ENCODE data around the gene GPS1.

GRCh38 chr17:82073446-82073845, 21.7 kb downstream of the GPS1 start:
- TF ChIP-seq RARB (CRISPR knock-in tag; IDR thresholded peaks at IDR 0.05) (no peak), CREB5 (CRISPR knock-in tag; IDR thresholded peaks at IDR 0.05; ENCODE audit: low read depth) (no peak), PATZ1 (CRISPR knock-in tag; IDR thresholded peaks at IDR 0.05; ENCODE audit: borderline replicate concordance) (no peak), ZFP30 (CRISPR knock-in tag; IDR thresholded peaks at IDR 0.05) (no peak), ZNF565 (CRISPR knock-in tag; conservative IDR thresholded peaks at IDR 0.05; ENCODE audit: low read depth) (no peak), ISL1 (CRISPR knock-in tag; IDR thresholded peaks at IDR 0.05) (no peak), SNAI2 (CRISPR knock-in tag; IDR thresholded peaks at IDR 0.05) (no peak), TCF4 (CRISPR knock-in tag; IDR thresholded peaks at IDR 0.05; ENCODE audit: borderline replicate concordance) (no peak), POU6F1 (CRISPR knock-in tag; IDR thresholded peaks at IDR 0.05; ENCODE audit: borderline replicate concordance, low read depth) (no peak)
